Stimulated activated CD8-positive, alpha-beta memory T cell treated with anti-CD3 and anti-CD28 coated beads, Interleukin-2, amount 100 ng/mL, for 48 hours (primary cell): Measurements from ENCODE around the gene CCDC43.

ENCODE experiments used
- DNase-seq, 2 donors: peaks; one replicate each; pipeline ENCODE4 v3.0.0-alpha.2; 2020; ENCODE audit warnings: low read depth in 2 of 2

The CCDC43 gene

GRCh38 chr17:44627513-44628242, 61.9 kb downstream of the CCDC43 start:
- DNase-seq: no peak
